EH (cell line): ENCODE data around the gene SECTM1.
"Not testable (repeated sequence)": the region's sequence is repeated elsewhere in the genome, so short reads cannot be mapped to it uniquely, and the experiment has no call there.

ENCODE experiments used
- DNase-seq: peaks from one replicate; pipeline ENCODE4 v3.0.0-alpha.2; 2015; ENCODE audit warnings: low read depth

The SECTM1 gene

DNA sequence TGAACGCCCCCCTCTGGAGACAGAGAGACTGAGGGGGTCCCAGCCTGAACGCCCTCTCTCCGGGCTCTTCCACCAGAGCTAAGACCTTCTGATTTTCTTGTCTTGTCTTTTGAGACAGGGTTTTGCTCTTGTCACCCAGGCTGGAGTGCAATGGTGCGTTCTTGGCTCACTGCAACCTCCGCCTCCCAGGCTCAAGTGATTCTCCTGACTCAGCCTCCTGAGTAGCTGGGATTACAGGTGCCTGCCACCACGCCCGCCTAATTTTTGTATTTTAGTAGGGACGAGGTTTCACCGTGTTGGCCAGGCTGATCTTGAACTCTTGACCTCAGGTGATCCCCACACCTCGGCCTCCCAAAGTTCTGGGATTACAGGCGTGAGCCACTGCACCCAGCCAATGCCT, 14.4 kb upstream of the SECTM1 start:
- DNase-seq: not testable (repeated sequence)

DNA sequence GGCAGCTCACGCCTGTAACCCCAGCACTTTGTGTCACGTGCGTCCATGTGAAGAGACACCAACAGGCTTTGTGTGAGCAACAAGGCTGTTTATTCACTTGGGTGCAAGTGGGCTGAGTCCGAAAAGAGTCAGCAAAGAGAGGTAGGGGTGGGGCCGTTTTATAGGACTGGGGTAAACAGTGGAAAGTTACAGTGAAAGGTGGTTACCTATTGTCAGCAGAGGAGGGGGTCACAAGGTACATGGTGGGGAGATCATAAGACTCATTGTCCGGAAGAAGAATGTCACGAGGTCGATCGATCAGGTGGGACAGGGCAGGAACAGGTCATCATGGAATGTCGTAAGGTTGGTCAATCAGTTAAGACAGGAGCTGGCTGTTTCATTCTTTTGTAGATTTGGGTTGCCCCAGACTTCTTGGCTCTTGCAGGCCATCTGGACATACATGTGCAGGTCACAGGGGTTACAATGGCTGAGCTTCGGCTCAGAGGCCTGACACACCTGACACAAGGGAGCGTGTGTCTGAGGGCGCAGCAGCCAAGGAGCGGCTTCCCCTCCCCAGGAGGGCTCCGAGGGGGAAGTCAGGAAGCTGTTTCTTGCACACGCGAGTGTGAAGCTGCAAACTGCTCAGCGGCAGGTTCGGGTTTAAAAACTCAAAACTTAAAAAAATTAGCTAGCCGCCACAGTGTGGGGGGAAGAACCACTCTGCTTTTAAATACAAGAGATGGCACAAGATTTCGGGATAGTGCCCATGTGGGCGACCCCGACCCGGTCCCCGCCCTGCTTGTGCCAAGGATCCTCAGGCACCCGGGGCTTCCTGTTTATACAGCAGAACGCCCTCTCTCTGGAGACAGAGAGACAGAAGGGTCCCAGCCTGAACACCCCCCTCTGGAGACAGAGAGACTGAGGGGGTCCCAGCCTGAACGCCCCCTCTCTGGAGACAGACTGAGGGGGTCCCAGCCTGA, 13.1 kb upstream of the SECTM1 start:
- no peak for DNase-seq

DNA sequence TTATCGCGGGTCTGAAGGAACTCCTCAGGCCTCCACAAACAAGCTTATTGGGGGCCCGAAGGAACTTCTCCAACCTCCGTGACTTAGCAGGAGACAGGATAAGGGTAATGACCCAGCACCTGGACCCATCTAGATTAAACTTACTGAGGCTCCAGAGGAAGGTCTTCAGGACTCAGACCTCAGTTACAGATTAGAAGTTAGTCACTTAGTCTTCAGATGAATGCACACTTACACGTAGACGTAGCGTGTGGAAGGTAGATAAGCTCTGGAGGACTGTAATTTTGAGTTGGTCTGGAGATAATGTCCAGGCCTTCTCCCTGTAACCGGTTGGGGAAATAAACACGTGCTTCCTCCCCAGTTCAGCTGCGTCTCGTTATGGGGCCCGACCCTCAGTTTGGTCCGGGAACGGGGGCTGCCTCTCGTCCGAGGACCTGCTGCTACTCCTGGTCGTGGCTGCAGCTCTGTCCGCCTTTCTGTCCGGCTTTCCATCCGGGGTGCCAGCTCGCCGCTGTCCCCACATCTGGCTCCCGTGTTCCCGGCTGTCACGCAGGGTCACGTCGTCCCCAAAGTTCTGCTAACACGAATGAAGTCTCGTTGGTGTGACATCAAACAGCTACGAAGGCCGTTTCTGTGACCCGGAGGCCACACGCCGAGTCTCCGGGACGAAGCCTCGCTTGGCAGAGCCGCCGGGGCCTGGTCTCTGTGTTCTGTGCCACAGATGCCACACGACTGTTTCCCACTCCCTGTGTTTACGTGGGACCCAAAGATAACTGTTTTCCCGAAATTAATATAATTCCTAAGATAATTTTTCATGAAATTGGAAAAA, 11.8 kb upstream of the SECTM1 start:
- no peak for DNase-seq

DNA sequence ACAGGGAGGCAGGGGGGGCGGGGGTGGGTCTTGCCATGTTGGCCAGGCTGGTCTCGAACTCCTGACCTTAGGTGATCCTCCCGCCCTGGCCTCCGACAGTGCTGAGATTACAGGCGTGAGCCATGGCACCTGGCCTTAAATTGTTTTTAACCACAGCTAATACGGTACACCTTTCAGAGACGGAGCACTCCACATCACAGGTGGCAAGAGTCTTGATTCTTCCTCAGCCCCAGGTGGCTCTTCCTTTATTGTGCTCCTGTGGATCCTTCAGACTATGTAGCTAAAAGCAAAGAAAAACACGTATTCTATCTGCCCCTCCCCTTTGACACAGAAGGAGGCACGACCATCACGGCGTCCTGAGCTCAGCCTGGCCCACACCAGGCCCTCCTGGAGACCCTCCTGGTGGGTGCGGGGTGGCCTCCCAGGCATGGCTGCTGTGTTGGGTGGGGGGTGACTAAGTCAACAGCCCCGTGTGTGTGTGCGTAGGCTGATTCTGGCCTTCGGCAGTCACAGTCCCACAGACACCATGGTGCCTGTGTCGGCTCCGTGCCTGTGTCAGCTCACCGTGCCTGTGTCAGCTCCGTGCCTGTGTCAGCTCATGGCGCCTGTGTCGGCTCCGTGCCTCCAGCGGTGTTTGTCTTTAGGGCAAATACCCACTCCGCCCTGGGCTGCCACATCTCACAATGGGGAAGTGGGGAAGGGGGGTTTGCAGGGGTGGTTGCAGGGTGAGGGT, 10.8 kb upstream of the SECTM1 start:
- no peak for DNase-seq

GRCh38 chr17:82343560-82343959, 10.0 kb upstream of the SECTM1 start:
- no peak for DNase-seq

GRCh38 chr17:82342361-82343079, 9.0 kb upstream of the SECTM1 start:
- no peak for DNase-seq

DNA sequence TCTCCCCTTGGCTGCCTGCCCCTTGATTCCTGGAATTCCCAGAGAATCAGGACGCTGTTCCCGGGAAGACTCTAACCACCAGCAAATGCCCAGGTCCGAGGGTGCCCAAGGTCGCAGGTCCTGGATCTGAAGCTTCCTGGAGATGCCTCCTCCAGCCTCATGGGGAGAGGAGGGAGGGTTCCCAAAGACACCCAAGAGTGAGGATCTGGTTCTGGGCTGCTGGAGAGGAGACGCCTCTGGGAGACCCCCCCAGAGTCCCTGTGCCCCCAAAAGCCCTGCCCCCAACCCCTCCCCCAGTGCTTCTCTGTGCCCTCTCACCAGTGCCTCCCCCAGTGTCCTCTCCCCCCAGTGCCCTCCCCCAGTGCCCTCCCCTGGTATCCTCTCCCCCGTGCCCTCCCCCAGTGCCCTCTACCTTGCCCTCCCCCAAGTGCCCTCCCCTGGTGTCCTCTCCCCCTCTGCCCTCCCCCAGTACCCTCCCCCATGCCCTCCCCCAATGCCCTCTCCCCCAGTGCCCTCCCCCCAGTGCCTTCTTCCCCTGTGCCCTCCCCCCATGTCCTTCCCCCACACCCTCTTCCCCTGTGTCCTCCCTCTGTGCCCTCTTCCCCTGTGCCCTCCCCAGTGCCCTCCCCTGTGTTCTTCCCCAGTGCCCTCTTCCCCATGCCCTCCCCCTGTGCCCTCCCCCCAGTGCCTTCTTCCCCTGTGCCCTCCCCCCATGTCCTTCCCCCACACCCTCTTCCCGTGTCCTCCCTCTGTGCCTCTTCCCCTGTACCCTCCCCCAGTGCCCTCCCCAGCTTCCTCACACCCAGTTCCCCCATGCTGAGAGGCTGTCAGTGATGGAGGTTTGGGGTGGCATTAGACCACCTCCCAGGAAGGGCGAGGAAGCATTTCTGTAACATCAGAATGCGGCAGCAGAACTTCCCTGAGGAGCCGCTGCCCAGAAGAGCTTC, 6.3 kb upstream of the SECTM1 start:
- no peak for DNase-seq

- DNase-seq: peak; percentile 82
Measured at GRCh38 chr17:82338858-82339633, 5.5 kb upstream of the SECTM1 start.

GRCh38 chr17:82334622-82335394, 1.2 kb upstream of the SECTM1 start:
- peak; percentile 37 for DNase-seq

- DNase-seq: no peak
Measured at GRCh38 chr17:82334204-82334621, 647 bp upstream of the SECTM1 start.

GRCh38 chr17:82332669-82333278, 792 bp downstream of the SECTM1 start:
- peak; percentile 54 for DNase-seq

GRCh38 chr17:82331345-82331939, 2.1 kb downstream of the SECTM1 start:
- DNase-seq: no peak

GRCh38 chr17:82330322-82331239, 3.0 kb downstream of the SECTM1 start:
- DNase-seq: peak; percentile 58

GRCh38 chr17:82329683-82330321, 3.8 kb downstream of the SECTM1 start:
- no peak for DNase-seq

DNA sequence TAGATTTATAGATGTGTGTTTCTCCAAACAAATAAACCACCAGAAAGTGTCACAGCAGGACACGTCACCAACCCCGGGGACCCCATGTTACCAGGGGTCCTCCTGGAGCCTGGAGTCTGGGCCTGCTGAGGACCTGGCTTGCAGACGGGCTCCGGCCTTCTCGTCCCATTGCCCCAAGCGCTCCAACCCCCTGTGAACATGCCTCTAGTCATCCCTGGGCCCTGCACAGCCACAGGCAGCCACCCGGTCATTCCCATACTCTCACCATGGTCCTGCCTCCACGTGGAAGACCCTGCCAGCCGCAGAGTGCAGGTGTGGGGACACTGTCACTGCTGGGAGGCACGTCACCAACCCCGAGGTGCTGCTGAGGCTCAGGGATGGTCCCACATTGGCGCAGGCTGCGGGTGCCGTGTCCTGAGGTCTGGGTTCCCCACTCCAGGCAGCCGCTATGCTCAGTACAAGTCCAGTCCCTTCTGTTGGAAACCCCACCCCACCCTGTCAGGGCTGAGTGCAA, 4.5 kb downstream of the SECTM1 start:
- no peak for DNase-seq
